ENCODE measurements around the gene SPIN1.

Gene SPIN1

DNA sequence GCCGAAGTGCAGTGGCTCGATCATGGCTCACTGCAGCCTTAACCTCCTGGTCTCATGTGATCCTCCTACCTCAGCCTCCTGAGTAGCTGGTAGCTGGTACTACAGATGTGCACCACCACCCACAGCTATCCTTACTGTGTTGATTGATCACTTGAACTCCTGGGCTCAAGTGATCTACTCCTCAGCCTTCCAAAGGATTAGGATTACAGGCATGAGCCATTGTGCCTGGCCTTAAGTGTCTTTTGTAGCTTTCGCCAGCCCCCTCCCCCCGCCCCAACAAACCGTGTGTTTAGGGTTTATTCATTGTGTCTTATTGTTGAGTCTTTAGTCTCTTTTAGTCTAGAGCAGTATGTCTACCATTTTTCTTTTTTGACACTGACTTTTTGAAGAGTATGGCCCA is 33.1 kb downstream of the SPIN1 start:
- Mint-ChIP-seq H3K27ac (ENCODE audit: low read depth) (no peak overlapping the region), H3K4me3 (no peak overlapping the region), H3K27me3 (no peaks in the 10 kb centered on the region), H3K36me3 (ENCODE audit: insufficient read depth) (peaks cover 7% of the 10 kb centered on the region), H3K9me3 (peaks cover 18% of the 10 kb centered on the region), H3K4me1 (peaks cover 18% of the 10 kb centered on the region)
- no peak for ATAC-seq (replicated peaks; ENCODE audit: extremely low read depth, poor library complexity, severe bottlenecking)
- DNase-seq (ENCODE audit: low spot score in 2 of 2) = no peak

DNA sequence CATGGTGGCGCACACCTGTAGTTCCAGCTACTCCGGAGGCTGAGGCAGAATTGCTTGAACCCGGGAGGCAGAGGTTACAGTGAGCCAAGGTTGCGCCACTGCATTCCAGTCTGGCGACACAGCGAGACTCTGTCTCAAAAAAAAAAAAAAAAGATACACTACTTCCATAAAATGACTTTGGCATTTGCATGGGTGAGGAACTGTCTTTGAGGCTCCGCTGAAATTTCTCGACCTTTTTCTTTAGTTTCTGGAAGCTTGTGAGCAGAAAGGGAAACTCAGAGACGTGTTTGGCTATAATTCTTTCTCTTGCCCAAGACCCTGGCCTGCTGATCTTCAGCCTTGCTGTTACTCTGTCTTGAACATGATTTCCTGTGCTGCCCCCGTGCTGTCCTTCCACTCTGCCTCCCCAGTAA is 37.3 kb downstream of the SPIN1 start:
- DNase-seq (ENCODE audit: low spot score in 2 of 2) (no peak), ATAC-seq (replicated peaks; ENCODE audit: extremely low read depth, poor library complexity, severe bottlenecking) (no peak)
- Mint-ChIP-seq H3K4me3 (no peak overlapping the region), H3K27me3 (no peaks in the 10 kb centered on the region), H3K36me3 (ENCODE audit: insufficient read depth) (peaks cover 8% of the 10 kb centered on the region), H3K4me1 (peaks cover 5% of the 10 kb centered on the region), H3K9me3 (peaks cover 5% of the 10 kb centered on the region), H3K27ac (ENCODE audit: low read depth) (no peak overlapping the region)

DNA sequence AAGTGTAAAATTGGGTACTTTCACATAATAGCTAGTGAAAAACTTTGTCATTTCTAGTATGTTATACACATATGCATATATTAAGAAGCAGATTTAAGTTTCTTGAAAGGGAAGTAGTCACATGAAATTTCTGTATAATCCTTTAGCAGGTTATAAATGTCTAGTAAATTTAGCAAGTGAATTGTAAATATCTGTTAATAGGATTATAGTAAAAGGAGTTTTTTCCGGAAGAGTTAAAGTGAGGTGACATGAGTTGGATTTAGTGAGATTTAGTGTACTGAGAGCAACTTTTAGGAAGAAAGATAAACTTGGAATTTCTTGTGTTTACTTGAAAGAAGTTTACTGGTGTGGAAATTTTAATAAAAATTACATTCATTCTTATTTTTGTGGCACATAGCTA is 38.4 kb downstream of the SPIN1 start:
- no peak for ATAC-seq (replicated peaks; ENCODE audit: extremely low read depth, poor library complexity, severe bottlenecking)
- Mint-ChIP-seq H3K4me3 (no peak overlapping the region), H3K27ac (ENCODE audit: low read depth) (no peak overlapping the region)

DNA sequence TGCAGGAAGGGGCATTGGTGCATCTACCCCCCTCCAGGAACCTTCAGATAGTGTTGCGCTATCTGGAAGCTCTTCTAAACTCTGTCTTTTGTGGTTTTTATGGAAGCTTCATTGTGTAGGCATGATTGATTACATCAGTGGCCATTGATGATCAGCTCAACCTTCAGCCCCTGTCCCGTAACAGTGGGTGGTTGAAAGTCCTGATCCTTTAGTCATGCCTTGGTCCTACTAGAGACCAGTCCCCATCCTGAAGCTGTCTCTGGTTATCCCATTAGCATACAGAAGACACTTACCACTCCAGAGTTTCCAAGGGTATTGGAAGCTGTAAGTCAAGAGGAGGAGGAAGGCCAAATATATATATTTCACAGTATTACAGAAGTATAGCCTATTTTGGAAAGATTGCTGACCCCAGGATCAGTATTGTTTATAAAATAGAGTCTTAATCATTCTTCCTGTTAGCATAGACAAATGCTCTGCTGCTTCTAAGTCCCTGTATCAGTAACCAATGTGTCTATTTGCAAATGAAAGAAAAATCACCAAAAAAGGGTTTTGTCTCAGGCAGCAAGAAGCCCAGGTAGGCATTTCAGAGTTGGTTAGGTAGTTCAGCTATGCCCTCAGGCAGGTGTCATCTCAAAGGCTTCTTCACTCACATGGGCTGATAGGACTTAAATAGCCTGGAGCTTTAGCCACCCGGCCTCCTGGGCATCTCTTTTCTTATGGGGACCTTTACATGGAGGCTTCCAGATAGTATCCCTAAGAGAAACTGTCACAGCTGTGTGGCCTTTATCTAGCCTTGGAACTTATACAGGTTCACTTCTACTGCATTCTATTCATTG is 41.6 kb downstream of the SPIN1 start:
- no peak for ATAC-seq (replicated peaks; ENCODE audit: extremely low read depth, poor library complexity, severe bottlenecking)
- H3K27me3 Mint-ChIP-seq = no peaks in the 10 kb centered on the region
- peaks cover 23% of the 10 kb centered on the region for H3K36me3 Mint-ChIP-seq (ENCODE audit: insufficient read depth)
- no peak overlapping the region for H3K27ac Mint-ChIP-seq (ENCODE audit: low read depth)
- peaks cover 26% of the 10 kb centered on the region for H3K4me1 Mint-ChIP-seq
- no peak for DNase-seq (ENCODE audit: low spot score in 2 of 2)
- no peaks in the 10 kb centered on the region for H3K9me3 Mint-ChIP-seq
- no peak overlapping the region for H3K4me3 Mint-ChIP-seq

More for the DNA sequence above, 38.4 kb downstream of the SPIN1 start:
- no peak for DNase-seq (ENCODE audit: low spot score in 2 of 2)
- peaks cover 5% of the 10 kb centered on the region for H3K4me1 Mint-ChIP-seq
- peaks cover 13% of the 10 kb centered on the region for H3K36me3 Mint-ChIP-seq (ENCODE audit: insufficient read depth)
- no peaks in the 10 kb centered on the region for H3K27me3 Mint-ChIP-seq
- H3K9me3 Mint-ChIP-seq = no peaks in the 10 kb centered on the region

DNA sequence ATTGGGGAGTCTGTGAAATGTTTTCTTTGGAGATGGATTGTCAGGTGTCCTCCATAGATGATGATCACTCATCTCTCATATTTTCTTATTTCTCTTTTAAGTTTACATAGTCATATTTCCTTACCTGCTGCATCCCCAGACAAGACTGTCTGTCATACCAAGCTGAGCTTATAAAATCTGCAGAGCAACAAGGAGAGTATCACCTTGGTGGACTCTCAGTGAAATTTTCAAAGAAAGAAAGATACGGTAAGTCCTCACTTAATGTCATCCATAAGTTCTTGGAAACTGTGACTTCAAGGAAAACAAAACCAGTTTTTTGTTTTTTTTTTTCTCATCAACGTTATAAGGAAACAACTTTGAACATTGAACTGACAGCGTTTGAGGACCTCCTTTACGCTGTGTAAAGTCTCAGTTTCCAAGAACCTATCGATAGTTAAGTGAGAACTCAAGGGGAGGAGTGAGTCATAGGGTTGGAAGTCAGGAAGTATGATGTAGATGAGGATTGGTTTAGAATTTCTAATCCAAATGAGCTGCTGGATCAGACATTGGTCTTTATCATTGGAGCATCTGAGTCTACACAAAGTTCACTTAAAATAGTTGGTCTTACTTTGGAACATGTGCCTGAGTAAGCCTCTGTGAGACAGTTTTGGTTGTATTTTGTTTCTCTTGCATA is 45.5 kb downstream of the SPIN1 start:
- H3K27ac Mint-ChIP-seq (ENCODE audit: low read depth) = no peak overlapping the region

DNA sequence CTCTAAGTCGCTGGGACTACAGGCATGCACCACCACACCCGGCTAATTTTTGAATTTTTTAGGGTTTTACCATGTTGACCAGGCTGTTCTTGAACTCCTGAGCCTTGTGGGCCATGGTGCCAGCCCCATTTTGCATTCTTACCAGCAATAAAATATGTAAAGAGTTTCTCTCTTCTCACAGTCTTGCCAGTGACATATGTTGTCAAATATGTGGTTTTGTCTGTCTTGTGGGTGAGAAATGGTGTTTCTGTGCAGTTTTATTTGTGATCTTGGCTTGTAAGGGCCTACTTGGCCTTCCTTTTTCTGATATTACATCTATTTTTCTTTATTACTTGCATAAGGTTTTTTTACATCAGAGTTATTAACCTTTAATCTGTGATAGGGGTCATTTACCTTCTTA is 47.1 kb downstream of the SPIN1 start:
- ATAC-seq (replicated peaks; ENCODE audit: extremely low read depth, poor library complexity, severe bottlenecking) (peak; percentile 71), DNase-seq (ENCODE audit: low spot score in 2 of 2) (no peak)
- peak overlapping the region; percentile 63 for H3K27ac Mint-ChIP-seq (ENCODE audit: low read depth)
- H3K9me3 Mint-ChIP-seq = no peaks in the 10 kb centered on the region
- no peak overlapping the region for H3K4me3 Mint-ChIP-seq
- H3K27me3 Mint-ChIP-seq = no peaks in the 10 kb centered on the region
- H3K36me3 Mint-ChIP-seq (ENCODE audit: insufficient read depth) = peaks cover 31% of the 10 kb centered on the region
- peaks cover 41% of the 10 kb centered on the region for H3K4me1 Mint-ChIP-seq

More for the DNA sequence above, 45.5 kb downstream of the SPIN1 start:
- ATAC-seq (replicated peaks; ENCODE audit: extremely low read depth, poor library complexity, severe bottlenecking) (no peak), DNase-seq (ENCODE audit: low spot score in 2 of 2) (no peak)
- peaks cover 39% of the 10 kb centered on the region for H3K4me1 Mint-ChIP-seq
- peaks cover 29% of the 10 kb centered on the region for H3K36me3 Mint-ChIP-seq (ENCODE audit: insufficient read depth)
- H3K4me3 Mint-ChIP-seq = no peak overlapping the region
- H3K9me3 Mint-ChIP-seq = no peaks in the 10 kb centered on the region
- H3K27me3 Mint-ChIP-seq = no peaks in the 10 kb centered on the region

DNA sequence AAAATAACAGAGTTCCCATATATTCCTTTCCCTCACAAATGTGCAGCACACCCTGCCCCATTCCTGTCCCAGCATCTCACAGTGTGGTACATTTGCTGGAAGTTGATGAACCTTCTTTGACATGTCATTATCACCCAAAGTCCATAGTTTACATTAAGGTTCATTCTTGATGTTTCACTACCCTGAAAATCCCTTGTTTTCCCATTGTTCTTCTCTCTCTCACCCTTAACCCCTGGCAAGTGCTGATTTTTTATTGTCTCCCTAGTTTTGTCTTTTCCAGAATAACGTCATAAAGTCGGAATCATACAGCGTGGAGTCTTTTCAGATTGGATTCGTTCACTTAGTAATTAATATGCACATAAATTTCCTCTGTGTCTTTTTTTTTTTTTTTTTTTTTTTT is 48.1 kb downstream of the SPIN1 start:
- Mint-ChIP-seq H3K4me3 (no peak overlapping the region), H3K4me1 (peaks cover 41% of the 10 kb centered on the region)

DNA sequence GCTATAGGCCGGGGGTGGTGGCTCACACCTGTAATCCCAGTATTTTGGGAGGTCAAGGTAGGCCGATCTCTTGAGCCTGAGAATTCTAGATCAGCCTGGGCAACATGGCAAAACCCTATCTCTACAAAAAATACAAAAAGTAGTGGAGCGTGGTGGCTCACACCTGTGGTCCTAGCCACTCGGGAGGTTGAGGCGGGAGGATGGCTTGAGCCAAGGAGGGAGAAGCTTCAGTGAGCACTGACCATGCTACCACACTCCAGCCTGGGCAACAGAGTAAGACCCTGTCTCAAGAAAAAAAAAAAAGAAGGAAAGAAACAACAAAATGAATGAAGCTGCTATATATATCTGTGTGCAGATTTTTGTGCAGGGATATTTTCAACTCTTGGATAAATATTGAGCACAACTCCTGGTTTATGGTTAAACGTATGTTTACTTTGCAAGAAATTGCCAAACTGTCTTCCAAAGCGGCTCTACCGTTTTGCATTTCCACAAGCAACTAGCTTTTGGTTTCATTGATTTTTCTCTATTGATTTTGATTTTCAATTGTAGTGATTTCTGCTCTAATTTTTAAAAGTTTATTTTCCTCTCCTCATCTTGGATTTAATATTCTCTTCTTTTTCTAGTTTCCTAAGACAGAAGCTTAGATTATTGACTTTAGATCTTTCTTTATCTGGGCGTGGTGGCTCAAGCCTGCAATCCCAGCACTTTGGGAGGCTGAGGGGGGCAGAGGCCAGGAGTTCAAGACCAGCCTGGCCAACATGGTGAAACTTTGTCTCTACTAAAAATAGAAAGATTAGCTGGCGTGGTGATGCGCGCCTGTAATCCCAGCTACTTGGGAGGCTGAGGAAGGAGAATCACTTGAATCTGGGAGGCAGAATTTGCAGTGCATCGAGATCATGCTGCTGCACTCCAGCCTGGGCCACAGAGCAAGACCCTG is 49.2 kb downstream of the SPIN1 start:
- peaks cover 23% of the 10 kb centered on the region for H3K36me3 Mint-ChIP-seq (ENCODE audit: insufficient read depth)
- DNase-seq (ENCODE audit: low spot score in 2 of 2) = no peak
- no peak overlapping the region for H3K27ac Mint-ChIP-seq (ENCODE audit: low read depth)
- H3K4me1 Mint-ChIP-seq = peaks cover 41% of the 10 kb centered on the region
- no peaks in the 10 kb centered on the region for H3K9me3 Mint-ChIP-seq
- H3K4me3 Mint-ChIP-seq = no peak overlapping the region
- no peaks in the 10 kb centered on the region for H3K27me3 Mint-ChIP-seq
- ATAC-seq (replicated peaks; ENCODE audit: extremely low read depth, poor library complexity, severe bottlenecking) = no peak

More for the DNA sequence above, 48.1 kb downstream of the SPIN1 start:
- Mint-ChIP-seq H3K27me3 (no peaks in the 10 kb centered on the region), H3K9me3 (no peaks in the 10 kb centered on the region), H3K27ac (ENCODE audit: low read depth) (no peak overlapping the region), H3K36me3 (ENCODE audit: insufficient read depth) (peaks cover 28% of the 10 kb centered on the region)
- DNase-seq (ENCODE audit: low spot score in 2 of 2) (no peak), ATAC-seq (replicated peaks; ENCODE audit: extremely low read depth, poor library complexity, severe bottlenecking) (no peak)

DNA sequence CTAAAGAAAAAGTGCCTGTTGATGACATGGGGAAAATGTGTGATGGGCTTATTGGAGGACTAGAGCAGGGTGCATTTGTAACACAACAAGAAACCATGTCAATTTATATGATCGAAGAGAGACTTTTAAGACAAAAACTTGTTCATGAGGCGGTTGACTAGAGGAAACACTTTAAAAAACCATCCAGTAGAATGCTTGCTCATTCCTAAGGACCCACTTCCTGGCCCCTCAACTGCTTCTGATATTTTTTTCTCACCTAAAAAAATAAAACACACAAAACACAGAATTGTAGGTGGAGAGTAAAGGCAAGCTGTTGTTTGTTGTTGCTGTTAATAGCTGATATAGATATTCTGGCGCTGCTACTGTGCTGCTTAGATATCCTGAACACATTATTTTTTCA is 50.6 kb downstream of the SPIN1 start:
- Mint-ChIP-seq H3K27me3 (no peaks in the 10 kb centered on the region), H3K9me3 (no peaks in the 10 kb centered on the region), H3K27ac (ENCODE audit: low read depth) (peak overlapping the region; percentile 29), H3K4me3 (no peak overlapping the region), H3K36me3 (ENCODE audit: insufficient read depth) (peaks cover 17% of the 10 kb centered on the region), H3K4me1 (peaks cover 38% of the 10 kb centered on the region)
- no peak for ATAC-seq (replicated peaks; ENCODE audit: extremely low read depth, poor library complexity, severe bottlenecking)
- no peak for DNase-seq (ENCODE audit: low spot score in 2 of 2)

DNA sequence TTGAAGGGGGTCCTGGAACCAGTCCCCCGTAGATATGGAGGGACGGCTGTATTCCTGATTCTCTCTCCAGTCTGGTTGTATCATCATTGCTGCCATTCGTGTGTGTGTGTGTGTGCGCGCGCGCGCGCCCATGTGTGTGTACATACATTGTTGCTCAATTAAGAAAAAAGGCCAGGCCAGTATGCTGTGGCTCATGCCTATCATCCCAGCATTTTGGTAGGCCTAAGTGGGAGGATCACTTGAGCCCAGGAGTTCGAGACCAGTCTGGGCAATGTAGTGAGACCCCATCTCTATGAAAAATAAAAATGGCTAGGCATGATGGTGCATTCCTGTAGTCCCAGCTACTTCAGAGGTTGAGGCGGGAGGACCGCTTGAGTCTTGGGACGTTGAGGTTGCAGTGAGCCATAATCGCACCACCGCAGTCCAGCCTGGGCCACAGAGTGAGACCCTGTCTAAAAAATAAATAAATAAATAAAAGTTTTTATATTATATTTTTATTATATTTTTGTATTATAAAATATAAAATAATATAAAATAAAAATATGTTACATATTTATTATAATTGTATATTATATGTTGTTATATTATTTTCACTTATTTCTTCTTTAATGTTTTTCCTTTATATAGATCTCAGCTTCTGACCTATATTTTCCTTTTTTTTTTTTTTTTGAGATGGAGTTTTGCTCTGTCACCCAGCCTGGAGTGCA is 53.2 kb downstream of the SPIN1 start:
- H3K4me3 Mint-ChIP-seq = no peak overlapping the region
- H3K27ac Mint-ChIP-seq (ENCODE audit: low read depth) = no peak overlapping the region
- H3K27me3 Mint-ChIP-seq = no peaks in the 10 kb centered on the region
- H3K9me3 Mint-ChIP-seq = no peaks in the 10 kb centered on the region
- no peak for ATAC-seq (replicated peaks; ENCODE audit: extremely low read depth, poor library complexity, severe bottlenecking)
- DNase-seq (ENCODE audit: low spot score in 2 of 2) = no peak
- peaks cover 13% of the 10 kb centered on the region for H3K36me3 Mint-ChIP-seq (ENCODE audit: insufficient read depth)
- H3K4me1 Mint-ChIP-seq = peaks cover 35% of the 10 kb centered on the region

DNA sequence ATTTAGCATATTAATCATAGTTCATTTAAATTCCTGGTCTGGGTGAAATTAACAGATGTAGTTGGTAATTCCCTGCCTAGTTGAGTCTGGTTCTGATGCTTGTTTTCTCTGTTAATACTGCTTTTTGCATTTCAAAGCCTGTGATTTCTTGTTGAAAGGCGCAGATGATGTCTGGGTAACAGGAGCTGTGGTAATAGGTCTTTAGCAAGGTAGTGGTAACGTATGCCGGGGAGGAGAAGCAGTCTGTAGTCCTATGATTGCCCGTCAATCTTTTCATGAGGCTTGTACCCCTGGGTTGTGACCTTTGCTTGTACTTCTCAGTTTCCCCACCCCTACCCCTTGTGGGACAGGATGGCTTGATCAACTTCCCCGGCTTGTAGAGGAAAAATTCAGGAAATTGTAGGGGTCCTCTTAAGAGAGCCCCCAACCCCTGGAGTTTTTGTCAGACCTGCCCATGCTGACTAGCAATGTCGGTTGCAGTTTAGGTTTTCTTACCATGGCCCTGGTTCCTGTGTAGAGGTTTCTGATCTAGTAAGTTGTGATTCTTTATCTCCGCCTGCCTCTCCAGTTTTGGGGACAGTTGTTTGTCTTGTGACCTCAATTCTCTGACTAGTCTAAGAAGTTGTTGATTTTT is 55.4 kb downstream of the SPIN1 start:
- Mint-ChIP-seq H3K4me1 (peaks cover 51% of the 10 kb centered on the region), H3K27ac (ENCODE audit: low read depth) (peak overlapping the region; percentile 4)

More for the DNA sequence above, 55.4 kb downstream of the SPIN1 start:
- Mint-ChIP-seq H3K4me3 (no peak overlapping the region), H3K9me3 (no peaks in the 10 kb centered on the region), H3K27me3 (no peaks in the 10 kb centered on the region), H3K36me3 (ENCODE audit: insufficient read depth) (peaks cover 3% of the 10 kb centered on the region)
- no peak for DNase-seq (ENCODE audit: low spot score in 2 of 2)
- no peak for ATAC-seq (replicated peaks; ENCODE audit: extremely low read depth, poor library complexity, severe bottlenecking)

All from central memory CD8-positive, alpha-beta T cell (primary cell).